Stimulated activated naive CD4-positive, alpha-beta T cell (primary cell): ENCODE data around the gene PRKCI.
"Not testable (repeated sequence)": the region's sequence is repeated elsewhere in the genome, so short reads cannot be mapped to it uniquely, and the experiment has no call there.

Experiments used
- DNase-seq, 6 experiments: peaks; one replicate each; lab custom pipeline; 2025; lab: John Stamatoyannopoulos, UW

Gene PRKCI

DNA sequence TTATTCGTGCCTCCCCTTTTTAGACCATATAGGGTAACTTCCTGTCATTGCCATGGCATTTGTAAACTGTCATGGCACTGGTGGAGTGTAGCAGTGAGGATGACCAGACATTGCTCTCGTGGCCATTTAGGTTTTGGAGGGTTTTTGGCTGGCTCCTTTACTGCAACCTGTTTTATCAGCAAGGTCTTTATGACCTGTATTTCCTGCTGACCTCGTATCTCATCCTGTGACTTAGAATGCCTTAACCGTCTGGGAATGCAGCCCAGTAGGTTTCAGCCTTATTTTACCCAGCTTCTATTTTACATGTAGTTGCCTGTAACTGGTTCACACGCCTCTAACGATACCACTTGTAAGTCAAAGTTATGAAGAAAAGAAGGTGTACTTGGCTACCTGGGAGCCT lies 121.6 kb downstream of the PRKCI start:
- not testable (repeated sequence) for DNase-seq

DNA sequence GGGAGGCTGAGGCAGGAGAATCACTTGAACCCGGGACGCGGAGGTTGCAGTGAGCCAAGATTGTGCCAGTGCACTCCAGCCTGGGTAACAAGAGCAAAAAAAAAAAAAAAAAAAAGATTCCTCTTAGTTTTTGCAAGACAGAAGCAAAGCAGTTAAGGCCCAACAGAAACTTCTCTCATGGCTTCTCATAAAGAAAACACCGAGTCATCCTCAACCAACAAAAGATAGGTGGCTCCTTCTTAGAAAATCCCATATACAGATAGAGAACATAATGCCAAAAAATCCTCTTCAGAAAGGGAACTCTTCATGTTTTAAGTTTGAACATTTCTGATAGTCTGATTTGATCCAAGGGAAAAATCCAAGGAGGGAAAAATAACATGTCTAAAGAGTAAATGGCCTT lies 122.7 kb downstream of the PRKCI start:
- no peak for DNase-seq

GRCh38 chr3:170346481-170347392 lies 124.5 kb downstream of the PRKCI start:
- no peak for DNase-seq

DNA sequence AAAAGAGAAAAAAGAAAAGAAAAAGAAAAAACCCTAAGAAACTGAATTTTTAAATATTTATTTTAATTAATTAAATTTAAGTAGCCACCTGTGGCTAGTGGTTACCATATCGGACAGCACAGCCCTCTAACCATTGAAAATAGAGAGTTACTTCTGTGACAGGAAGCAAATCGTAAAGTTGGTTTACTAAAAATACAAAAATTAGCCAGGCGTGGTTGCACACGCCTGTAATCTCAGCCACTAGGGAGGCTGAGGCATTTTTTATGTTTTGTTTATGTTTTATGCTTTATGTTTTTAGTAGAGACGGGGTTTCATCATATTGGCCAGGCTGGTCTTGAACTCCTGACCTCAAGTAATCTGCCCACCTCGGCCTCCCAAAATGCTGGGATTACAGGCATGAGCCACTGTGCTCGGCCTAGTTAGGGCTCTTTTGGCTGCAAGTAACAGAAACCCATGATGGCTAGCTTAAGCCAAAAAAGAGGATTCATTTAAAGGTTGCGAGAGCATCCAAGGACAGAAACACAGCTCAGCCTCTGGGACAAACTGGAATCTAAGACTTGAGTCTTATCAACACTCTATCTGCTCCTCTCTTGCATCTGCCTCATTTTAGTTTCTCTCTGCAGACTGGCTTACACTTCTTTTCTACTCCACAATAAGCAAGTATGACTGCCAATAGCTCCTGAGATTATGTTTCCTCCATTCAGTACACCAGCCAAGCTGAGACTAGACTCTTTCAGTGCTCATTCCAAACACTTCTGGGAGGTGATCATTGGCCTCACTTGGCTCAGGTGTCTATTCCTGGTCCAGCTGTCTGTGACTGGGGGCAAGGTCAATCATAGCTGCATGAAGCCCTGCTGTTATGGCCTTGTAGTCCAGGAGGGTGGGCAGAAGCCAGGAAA lies 128.5 kb downstream of the PRKCI start:
- DNase-seq, result no peak

DNA sequence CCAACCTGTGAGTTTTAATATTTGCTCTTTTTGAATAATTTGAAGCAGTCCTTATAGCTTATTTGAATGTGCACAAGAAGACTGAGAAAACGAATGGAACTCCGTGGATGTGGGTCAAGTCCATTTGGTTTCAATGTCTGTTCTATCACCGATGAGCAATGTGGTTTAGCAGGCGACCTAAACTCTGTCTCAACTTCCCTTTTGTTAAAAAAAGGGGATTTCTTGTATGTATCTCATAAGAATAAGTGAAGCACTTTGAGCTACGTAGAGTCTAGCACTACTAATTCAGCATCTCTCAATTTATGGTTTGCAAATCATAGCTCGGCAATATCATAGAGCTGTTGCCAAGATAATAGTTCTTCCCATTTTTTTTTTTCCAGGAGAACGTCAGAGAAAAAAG lies 130.7 kb downstream of the PRKCI start:
- DNase-seq, result no peak

GRCh38 chr3:170353485-170353884 lies 131.3 kb downstream of the PRKCI start:
- no peak for DNase-seq

DNA sequence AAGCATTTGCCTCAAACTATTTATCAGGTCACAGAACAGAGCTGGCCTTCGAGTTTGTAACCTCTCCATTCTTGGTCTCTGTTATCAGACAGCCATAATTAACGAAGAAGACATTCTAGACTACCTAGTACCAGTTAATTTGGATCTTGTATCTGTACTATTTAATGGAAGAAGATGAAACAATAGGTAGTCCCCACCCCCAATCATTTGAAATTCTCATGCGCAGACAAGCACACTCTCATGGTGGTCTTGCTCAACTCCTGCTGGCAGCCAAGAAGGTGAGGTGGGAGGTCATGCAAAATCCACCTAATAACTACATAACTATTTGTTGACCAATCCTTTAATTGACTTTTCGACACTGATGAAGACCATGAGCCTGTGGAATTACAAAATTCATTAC lies 132.5 kb downstream of the PRKCI start:
- DNase-seq, result no peak
